Lung (tissue), 12 donors: Measurements from ENCODE around the gene MMP24. TPM values are rescaled to one million over a fixed set of nuclear protein-coding genes. Genes with fewer than 3 reads are reported as not detected.
"Not testable (repeated sequence)": the region's sequence is repeated elsewhere in the genome, so short reads cannot be mapped to it uniquely, and the experiment has no call there.

Experiments used
- ATAC-seq: fragments of 200-7000 bp; cut with Tn5 transposase; one replicate; pipeline ENCODE4 v1.9.1; 2020; ENCODE audit warnings: moderate number of reproducible peaks; ENCODE audit not compliant: insufficient read depth, low FRiP score
- DNase-seq, 3 donors: peaks; one replicate each; pipeline ENCODE4 v3.0.0-alpha.2; 2013 to 2017
- H3K27ac ChIP-seq, 2 donors: one replicate each; pipeline ENCODE4 v1.5.1; 2013; ENCODE audit warnings: mild to moderate bottlenecking in 2 of 2, moderate library complexity in 2 of 2, control low read depth in 1 of 2, inconsistent platforms in 1 of 2, low read depth in 1 of 2, low read length in 1 of 2
- H3K27me3 ChIP-seq, 3 donors: one replicate each; pipeline ENCODE4 v1.5.1; 2013; ENCODE audit warnings: low read length in 2 of 3; ENCODE audit not compliant: control insufficient read depth in 3 of 3, insufficient read depth in 3 of 3
- H3K36me3 ChIP-seq, 4 donors: one replicate each; pipeline ENCODE4 v1.5.1; 2013; ENCODE audit warnings: low read length in 4 of 4, mild to moderate bottlenecking in 1 of 4, moderate library complexity in 1 of 4; ENCODE audit not compliant: control insufficient read depth in 4 of 4, insufficient read depth in 4 of 4
- H3K4me1 ChIP-seq, 5 donors: one replicate each; pipeline ENCODE4 v1.5.1; 2013; ENCODE audit warnings: low read length in 5 of 5, mild to moderate bottlenecking in 2 of 5, moderate library complexity in 1 of 5; ENCODE audit not compliant: control insufficient read depth in 5 of 5, insufficient read depth in 5 of 5
- H3K4me3 ChIP-seq: one replicate; pipeline ENCODE4 v1.5.1; 2013; ENCODE audit warnings: mild to moderate bottlenecking, control low read depth, moderate library complexity
- H3K9ac ChIP-seq, 2 donors: one replicate each; pipeline ENCODE4 v1.5.1; 2013; ENCODE audit warnings: low read length in 2 of 2, control low read depth in 1 of 2; ENCODE audit not compliant: insufficient read depth in 1 of 2
- H3K9me3 ChIP-seq, 4 donors: one replicate each; pipeline ENCODE4 v1.5.1; 2013; ENCODE audit warnings: low read length in 3 of 4, mild to moderate bottlenecking in 1 of 4, moderate library complexity in 1 of 4; ENCODE audit not compliant: control insufficient read depth in 4 of 4, insufficient read depth in 3 of 4
- CTCF ChIP-seq: IDR thresholded peaks from 2 replicates; pipeline ENCODE4 v1.5.1; 2012; ENCODE audit warnings: mild to moderate bottlenecking; ENCODE audit errors: control extremely low read depth, extremely low read depth
- WGBS, 2 donors: extraction: QIAGEN DNeasy Blood & Tissue Kit; methylation state at CpG; one replicate each; pipeline ENCODE4 v1.1.7; 2013; 5-methylcytosine and 5-hydroxymethylcytosine counted together
- polyA plus RNA-seq, 2 donors: library from polyadenylated mRNA; stranded (reverse); fragments of 200-250 nt; gene quantifications; one replicate each; pipeline ENCODE4 v1.2.1, GENCODE V29; 2013
- total RNA-seq, 2 donors: library from RNA; depleted of rRNA in 1 of 2; stranded (reverse); fragments of >200 nt in 1 of 2; gene quantifications; one replicate each; pipeline ENCODE4 v1.2.1, GENCODE V29; 2014 to 2021
- donor health status: control.
- donor health status: control.
- donor health status: Bipolar disorder and iron deficiency.
- donor health status: healthy.
- donor health status: DM: yes; HTN: yes; CAD: no.

MMP24 gene
- total and polyA plus RNA-seq, 4 donors = 2.3 to 10.1 (median 6.7) TPM

- no peak overlapping the region for H3K9ac ChIP-seq
- no peak overlapping the region for H3K27ac ChIP-seq
- peaks cover 0 to 2% (median 0%) of the 10 kb centered on the region in 5 donors for H3K4me1 ChIP-seq
- no peak for TF ChIP-seq CTCF
- ATAC-seq (no peak), DNase-seq (no peak)
- H3K27me3 ChIP-seq = no peaks in the 10 kb centered on the region
- no peak overlapping the region for H3K4me3 ChIP-seq
- no peaks in the 10 kb centered on the region for H3K36me3 ChIP-seq
- 88 to 92% methylated on average over 2 of the region's 2 CpGs for WGBS, 2 donors
- no peaks in the 10 kb centered on the region for H3K9me3 ChIP-seq
These were observed 25.1 kb downstream of the MMP24 start for GRCh38 chr20:35251613-35251940.

- no peak overlapping the region for H3K9ac ChIP-seq
- no peaks in the 10 kb centered on the region for H3K9me3 ChIP-seq
- H3K27me3 ChIP-seq = no peaks in the 10 kb centered on the region
- DNase-seq (no peak), ATAC-seq (no peak)
- no peak overlapping the region for H3K4me3 ChIP-seq
- no peak overlapping the region for H3K27ac ChIP-seq
- H3K36me3 ChIP-seq = no peaks in the 10 kb centered on the region
- WGBS, 2 donors = 39 to 48% methylated on average over 2 of the region's 2 CpGs
- no peak for TF ChIP-seq CTCF
- H3K4me1 ChIP-seq = peaks cover 0 to 2% (median 0%) of the 10 kb centered on the region in 5 donors
These were observed 25.6 kb downstream of the MMP24 start for GRCh38 chr20:35252037-35252461.

DNA sequence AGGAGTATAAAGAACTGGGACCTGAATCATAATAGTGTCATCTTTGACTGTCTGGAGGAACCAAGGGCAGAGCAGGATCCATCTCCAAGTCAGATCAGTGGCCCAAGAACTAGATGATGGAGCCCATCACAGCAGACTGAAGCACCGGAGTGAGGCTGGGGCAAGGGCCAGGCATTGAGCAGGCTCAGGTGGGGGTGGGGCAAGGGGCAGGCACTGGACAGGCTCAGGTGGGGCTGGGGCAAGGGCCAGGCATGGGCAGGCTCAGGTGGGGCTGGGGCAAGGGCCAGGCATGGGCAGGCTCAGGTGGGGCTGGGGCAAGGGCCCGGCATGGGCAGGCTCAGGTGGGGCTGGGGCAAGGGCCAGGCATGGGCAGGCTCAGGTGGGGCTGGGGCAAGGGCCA, 26.1 kb downstream of the MMP24 start:
- ATAC-seq, H3K4me3 ChIP-seq, H3K9me3 ChIP-seq, H3K36me3 ChIP-seq, H3K27me3 ChIP-seq, H3K27ac ChIP-seq, H3K4me1 ChIP-seq, DNase-seq, H3K9ac ChIP-seq: not testable (repeated sequence)
- WGBS, 2 donors = 91 to 92% methylated on average over 2 of the region's 2 CpGs

DNA sequence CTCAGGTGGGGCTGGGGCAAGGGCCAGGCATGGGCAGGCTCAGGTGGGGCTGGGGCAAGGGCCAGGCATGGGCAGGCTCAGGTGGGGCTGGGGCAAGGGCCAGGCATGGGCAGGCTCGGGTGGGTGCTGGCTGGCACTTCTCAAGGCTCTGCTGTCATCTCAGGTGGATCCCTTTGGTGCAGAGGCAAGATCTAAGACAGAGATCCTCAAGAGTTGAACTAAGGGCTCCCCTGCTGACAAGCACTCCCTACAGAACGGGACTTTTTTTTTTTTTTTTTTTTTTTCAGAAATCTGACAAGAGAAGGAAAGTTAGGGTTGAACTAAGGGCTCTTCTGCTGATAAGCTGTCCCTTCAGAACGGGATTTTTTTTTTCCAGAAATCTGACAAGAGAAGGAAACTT, 26.5 kb downstream of the MMP24 start:
- DNase-seq = no peak
- no peaks in the 10 kb centered on the region for H3K27me3 ChIP-seq
- no peak for ATAC-seq
- no peak for TF ChIP-seq CTCF
- no peak overlapping the region for H3K4me3 ChIP-seq
- no peaks in the 10 kb centered on the region for H3K36me3 ChIP-seq
- peaks cover 0 to 2% (median 0%) of the 10 kb centered on the region in 5 donors for H3K4me1 ChIP-seq
- 70 to 72% methylated on average over 3 of the region's 3 CpGs for WGBS, 2 donors
- H3K9ac ChIP-seq = no peak overlapping the region
- no peak overlapping the region for H3K27ac ChIP-seq
- H3K9me3 ChIP-seq = no peaks in the 10 kb centered on the region
